ENCODE data around the gene IFT80. TPM values are rescaled to one million over a fixed set of nuclear protein-coding genes. Genes with fewer than 3 reads are reported as not detected.
A peak's percentile ranks its signal among the peaks of the same experiment; 100 is the strongest.

The IFT80 gene
- total and polyA plus RNA-seq, 10 of the 15 experiments (the other 5 are each of a cell fraction or from before 2014, with no cell fraction given), result 6.5 to 21.5 (median 14.1) TPM

- TF ChIP-seq FOS (IDR thresholded peaks at IDR 0.05; ENCODE audit: borderline replicate concordance, extremely low read depth, insufficient read length), result no peak
- peak; percentile 16 for TF ChIP-seq RELA (IDR thresholded peaks at IDR 0.05; ENCODE audit: borderline replicate concordance, partially characterized antibody)
- TF ChIP-seq PAX5 (IDR thresholded peaks at IDR 0.05; ENCODE audit: borderline replicate concordance, low read depth, low read length), result peak; percentile 78
- TF ChIP-seq MXI1 (IDR thresholded peaks at IDR 0.05; ENCODE audit: low read depth, low read length), result peak; percentile 68
- peak; percentile 90 for TF ChIP-seq CREM (IDR thresholded peaks at IDR 0.05; ENCODE audit: low read depth)
- peak; percentile 83 for TF ChIP-seq TAF1 (IDR thresholded peaks at IDR 0.05; ENCODE audit: borderline replicate concordance, low read depth, low read length)
- TF ChIP-seq RFX5 (IDR thresholded peaks at IDR 0.05; ENCODE audit: low read depth, low read length), result no peak; the same call in 1 of the 2 replicates
- TF ChIP-seq MYB (IDR thresholded peaks at IDR 0.05; ENCODE audit: borderline replicate concordance, low read depth, low read length), result peak; percentile 41; the same call in 1 of the 2 replicates
- TF ChIP-seq POLR2AphosphoS5 (IDR thresholded peaks at IDR 0.05; ENCODE audit: low read length), result peak; percentile 92
- no peak for TF ChIP-seq HSF1 (IDR thresholded peaks at IDR 0.05; ENCODE audit: low read depth, low read length)
- peak; percentile 13; the same call in 1 of the 2 replicates for TF ChIP-seq RBBP5 (conservative IDR thresholded peaks at IDR 0.05)
These were observed at the start of gene IFT80, which contains the start of gene SMC4 (continued) for GRCh38 chr3:160399125-160400029.

All from GM12878 (cell line).